GM15510 (cell line): ENCODE results near the gene RNF31.
A peak's percentile ranks its signal among the peaks of the same experiment; 100 is the strongest.

Source experiments
- POLR2A ChIP-seq: IDR thresholded peaks from 3 replicates; pipeline ENCODE4 v1.6.1; 2011; ENCODE audit warnings: borderline replicate concordance; ENCODE audit not compliant: insufficient read length; ENCODE audit errors: extremely low read depth

RNF31 gene

DNA sequence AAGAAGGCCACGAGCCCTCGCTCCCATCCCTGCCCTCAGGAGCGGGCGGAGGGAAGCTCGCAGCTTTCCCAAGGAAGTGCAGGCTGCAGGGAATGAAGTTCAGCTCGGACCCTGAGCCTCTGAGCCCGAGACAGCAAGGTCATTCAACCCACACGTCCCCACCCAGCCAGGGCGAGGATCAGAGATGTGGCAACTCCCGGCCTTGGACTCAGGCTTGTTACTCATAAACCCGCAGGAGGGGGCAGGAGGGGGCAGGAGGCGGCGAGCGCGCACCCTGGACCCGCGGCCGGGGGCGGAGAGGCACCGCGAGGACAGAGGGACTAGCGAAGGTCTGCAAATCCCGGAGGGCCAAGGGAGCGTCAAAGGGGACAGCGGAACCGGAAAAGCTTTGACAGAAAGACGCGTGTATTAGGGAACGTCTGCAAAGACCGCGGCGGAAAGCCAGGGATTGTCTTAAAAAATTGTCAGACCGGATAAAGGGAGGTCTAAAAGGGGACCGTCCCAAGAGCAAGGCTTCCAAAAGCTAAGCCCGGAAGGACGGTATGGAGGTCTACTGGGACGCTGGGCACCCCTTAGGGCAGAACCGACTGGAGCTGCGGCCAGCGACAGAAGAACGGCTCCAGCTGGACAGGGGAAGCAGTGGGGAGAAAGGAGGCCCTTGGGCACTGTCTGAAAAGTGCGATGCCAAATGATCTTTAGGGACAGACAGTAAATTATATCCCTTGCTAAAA lies 33.3 kb upstream of the RNF31 start:
- TF ChIP-seq POLR2A, result peak; percentile 86

DNA sequence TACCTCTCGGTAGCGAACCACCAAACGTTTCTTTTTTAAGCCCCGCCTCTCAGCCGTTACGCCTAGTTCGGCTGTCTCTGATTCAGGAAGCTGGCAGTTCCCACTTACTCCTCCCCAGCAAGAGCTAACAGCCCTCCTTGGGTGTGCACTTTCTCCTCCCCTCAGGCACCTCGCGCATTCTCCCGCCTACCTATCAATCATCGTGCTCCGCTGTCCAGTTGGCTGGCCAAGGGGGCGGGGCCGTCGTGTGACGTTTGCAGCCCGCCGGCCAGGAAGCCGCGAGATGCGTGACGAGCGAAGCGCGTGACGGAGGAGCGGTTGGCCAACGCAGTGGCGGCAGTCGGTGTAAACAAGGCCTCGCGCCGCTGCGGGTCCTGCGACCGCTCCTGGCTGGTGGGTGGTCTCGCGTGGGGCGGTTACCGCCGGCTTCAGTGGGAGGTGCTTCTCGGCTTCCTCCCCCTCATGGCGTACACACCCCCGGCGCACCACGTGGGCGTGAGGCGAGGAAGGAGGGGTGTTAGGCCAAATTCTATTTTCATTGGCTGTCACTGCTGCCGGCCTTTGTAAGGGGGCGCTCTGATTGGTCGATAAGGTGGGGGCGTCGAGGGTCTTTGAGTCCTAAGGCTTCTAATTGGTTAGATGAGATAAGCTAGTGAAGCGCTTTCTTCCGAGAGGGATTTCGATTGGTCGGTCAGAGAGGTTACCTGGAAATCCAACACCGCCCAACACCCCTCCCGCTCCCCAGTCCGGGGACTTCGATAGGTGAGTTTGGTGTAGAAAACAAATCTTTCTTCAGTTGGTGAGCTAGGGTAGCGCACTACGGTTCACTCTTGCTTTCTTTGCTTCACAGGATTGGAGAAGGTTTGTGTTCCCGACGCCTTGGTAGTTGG lies 32.5 kb upstream of the RNF31 start, which contains the start of the genes DCAF11 and NRL:
DCAF11 (plus strand) TSS at position 246 of the 890 bp plus-strand sequence. CDS start 818 bp downstream, outside the sequence.
NRL (minus strand) TSS at position 418 of the 890 bp plus-strand sequence. CDS start 32,101 bp downstream, outside the sequence.
- no peak for TF ChIP-seq POLR2A

DNA sequence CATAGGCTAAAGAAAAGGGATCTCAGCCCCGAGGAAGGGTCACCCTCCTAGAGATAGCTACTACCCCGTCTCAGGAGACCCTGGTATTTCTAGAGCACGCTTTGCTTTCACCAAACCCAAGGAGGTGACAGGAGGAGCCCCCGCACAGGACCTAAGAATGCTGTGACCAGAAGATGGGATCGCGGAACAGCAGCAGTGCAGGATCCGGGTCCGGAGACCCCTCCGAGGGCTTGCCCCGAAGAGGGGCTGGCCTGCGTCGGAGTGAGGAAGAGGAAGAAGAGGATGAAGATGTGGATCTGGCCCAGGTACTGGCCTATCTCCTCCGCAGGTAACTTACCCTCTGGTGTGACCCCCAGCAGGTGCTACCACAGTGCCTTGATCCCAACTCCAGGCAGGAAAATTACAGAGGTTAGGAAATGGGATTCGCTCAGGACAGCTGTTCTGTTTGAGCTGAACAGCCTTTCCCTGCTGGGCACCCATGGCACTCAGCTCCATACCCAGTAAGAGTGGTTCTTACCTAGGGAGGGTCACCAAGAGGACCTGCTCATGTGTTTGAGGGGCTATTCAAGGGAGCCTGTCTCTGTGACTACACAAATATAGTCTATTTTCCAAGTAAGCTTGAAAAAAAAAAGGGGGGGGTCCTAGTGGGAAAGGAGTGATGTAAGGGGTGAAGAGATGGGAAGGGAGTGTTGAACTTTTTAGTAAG lies 31.7 kb upstream of the RNF31 start:
- TF ChIP-seq POLR2A, result no peak

DNA sequence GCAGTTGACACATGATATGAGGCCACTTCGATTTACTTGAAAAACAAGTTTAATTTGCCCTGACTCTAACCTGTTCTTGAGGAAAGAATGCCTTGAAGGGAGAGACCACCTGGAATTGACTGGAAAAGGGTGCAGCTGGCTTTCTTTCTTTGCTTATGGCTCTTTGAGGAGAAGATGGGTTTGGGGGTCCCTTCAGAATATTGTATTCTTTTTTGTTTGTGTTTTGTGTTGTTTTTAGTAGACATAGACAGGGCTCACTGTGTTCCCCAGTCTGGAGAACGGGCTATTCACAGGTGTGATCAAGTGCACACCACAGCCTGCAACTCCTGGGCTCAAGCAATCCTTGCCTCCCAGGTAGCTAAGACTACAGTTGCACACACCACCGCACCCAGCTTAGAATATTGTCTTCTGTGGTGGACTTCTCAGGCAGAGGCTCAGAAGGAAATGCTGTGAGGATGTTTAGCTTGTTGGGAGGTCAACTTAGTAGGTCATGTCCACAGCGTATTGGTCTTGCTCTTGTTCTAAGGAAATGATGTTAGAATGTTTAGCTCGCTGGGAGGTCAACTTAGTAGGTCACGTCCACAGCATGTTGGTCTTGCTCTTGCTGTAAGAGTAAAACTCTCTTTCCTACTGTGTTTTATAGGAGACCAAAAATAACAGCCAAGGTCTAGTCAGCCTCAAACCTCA lies 31.0 kb upstream of the RNF31 start:
- TF ChIP-seq POLR2A, result no peak

DNA sequence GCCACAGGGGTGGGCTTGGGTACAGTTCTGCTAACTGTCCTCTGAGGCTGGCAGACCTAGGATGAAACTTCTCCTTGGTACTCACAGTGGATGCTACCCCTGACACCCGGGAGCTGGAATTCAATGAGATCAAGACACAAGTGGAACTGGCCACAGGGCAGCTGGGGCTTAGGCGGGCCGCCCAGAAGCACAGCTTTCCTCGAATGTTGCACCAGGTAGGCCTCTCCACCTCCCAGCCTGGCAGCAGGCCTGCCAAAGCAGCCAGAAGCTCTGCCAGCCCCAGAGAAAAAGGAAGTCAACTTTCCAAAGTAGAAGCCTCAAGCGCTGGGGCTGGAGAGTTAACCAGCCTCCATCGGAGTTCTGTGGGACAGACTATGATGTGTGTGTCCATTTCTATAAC lies 30.1 kb upstream of the RNF31 start:
- no peak for TF ChIP-seq POLR2A

DNA sequence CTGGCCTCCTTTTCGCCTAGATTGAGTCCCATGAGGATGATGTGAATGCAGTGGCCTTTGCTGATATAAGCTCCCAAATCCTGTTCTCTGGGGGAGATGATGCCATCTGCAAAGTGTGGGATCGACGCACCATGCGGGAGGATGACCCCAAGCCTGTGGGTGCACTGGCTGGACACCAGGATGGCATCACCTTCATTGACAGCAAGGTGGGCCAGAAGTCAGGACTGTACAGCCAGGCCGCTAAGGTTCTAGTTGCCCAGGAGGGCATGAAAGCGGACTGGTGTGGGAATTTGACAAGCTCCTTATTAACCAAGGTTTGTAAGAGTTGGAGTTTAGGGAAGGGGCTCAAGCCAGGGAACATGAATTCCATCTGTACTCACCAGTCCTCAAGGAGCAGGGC lies 27.6 kb upstream of the RNF31 start:
- TF ChIP-seq POLR2A, result no peak

DNA sequence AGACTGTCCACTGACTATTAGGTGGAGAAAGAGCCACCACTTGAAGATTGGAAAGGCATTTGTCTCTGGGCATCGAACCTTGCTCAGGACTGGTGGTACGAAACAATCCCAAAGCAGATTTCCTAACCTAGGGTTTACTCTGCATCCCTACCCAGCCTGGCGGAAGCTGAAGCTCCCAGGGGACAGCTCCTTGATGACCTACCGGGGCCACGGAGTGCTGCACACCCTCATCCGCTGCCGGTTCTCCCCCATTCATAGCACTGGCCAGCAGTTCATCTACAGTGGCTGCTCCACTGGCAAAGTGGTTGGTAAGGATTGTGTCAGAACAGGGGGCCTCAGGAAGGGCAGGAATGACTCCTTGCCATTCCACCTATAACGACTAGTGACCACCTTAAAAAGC lies 26.1 kb upstream of the RNF31 start:
- no peak for TF ChIP-seq POLR2A

DNA sequence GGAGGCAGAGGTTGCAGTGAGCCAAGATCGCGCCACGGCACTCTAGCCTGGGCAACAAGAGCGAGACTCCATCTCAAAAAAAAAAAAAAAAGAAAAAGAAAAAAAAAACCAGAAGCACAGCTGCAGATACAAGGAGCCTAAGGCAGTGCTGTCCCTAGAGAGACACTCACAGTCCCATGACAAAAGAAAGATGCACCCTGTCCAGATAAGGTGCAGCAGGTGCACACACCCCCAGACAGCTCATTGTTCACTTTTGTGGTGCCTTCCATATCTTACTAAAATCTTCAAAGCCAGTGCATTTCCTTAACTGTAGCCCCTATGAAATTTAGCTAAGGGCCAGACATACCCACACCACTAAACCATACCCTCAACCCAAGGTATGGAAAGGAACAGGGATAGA lies 24.9 kb upstream of the RNF31 start:
- TF ChIP-seq POLR2A, result no peak

DNA sequence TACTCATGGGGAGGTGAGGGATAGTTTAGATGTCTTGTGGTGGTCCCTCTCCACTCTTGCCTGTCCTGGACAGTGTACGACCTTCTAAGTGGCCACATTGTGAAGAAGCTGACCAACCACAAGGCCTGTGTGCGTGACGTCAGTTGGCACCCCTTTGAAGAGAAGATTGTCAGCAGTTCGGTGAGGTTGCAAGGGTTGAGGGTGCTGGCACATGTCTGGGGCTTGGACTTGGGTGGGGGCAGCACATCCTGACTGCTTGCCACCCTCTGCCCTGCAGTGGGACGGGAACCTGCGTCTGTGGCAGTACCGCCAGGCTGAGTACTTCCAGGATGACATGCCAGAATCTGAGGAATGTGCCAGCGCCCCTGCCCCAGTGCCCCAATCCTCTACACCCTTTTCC lies 24.4 kb upstream of the RNF31 start:
- TF ChIP-seq POLR2A, result no peak

DNA sequence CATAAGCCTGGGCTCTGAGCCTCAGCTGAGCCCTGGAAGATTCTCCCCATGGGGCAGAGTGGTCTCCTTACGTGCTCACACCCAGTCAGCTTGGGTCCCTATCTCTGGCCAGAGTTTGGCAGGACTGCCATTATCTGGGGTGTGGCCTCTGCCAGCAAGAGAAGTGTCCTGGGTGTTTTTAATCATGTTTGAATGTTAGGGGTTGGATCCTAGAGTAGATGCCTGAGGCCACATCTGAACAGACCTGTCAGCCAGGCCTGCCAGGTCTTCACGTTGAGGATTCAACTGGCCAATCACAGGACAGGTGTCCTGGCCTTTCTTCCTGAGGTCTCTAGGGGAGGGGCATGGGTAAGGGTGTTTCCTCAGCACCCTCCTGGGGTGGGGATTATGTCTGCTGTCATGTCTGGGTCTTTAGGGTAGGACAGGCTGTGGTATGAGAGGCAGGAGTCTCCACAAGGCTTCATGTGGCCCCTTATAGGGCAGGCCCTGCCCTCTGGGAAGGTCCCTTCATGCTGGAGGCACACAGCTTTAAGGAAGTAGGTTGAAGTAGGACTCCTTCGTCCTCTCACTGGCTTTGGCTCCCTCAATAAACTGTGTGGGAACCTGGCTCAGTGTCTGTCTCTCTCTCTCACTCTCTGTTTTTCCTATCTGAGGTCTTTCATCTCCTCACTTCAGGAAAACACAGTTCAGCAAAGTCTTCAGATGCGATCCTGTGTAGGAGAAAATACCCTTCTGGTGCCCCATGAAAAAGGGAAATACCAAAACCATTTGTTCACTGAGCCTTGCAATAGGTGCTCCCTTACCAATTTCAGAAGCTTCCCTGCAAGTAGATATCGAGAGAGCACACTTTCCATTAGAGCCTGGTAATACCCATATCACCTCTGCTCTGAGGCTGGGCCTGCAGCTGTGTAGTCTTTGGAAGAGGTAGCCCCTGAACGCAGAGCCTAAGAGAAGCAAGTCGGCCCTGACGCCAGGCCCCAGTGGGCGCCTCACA lies 23.6 kb upstream of the RNF31 start:
- TF ChIP-seq POLR2A, result no peak

DNA sequence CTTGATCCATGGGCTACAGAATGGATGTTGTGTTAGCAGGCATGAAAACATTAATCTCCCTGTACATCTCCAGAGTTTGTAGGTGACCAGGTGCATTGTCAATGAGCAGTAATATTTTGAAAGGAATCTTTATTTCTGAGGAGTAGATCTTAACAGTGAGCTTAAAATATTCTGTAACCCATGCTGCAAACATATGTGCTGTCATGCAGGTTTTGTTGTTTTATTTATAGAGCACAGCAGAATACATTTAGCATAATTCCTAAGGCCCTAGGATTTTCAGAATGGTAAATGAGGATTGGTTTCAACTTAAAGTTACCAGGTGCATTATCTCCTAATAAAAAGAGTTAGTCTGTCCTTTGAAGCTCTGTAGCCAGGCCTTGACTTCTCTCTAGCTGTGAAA lies 20.4 kb upstream of the RNF31 start:
- no peak for TF ChIP-seq POLR2A

DNA sequence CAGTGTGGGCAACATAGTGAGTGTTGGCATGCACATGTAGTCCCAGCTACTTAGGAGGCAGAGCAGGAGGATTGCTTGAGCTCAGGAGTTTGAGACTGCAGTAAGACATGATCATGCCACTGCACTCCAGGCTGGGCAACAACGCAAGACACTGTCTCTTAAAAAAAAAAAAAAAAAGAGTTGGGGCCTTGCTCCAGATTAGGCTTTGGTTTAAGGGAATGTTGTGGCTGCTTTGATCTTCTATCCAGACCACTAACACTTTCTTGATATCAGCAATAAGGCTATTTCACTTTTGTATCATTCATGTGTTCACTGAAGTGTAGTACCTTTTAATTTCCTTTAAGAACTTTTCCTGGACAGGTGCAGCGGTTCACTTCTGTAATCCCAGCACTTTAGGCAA lies 19.6 kb upstream of the RNF31 start:
- no peak for TF ChIP-seq POLR2A

DNA sequence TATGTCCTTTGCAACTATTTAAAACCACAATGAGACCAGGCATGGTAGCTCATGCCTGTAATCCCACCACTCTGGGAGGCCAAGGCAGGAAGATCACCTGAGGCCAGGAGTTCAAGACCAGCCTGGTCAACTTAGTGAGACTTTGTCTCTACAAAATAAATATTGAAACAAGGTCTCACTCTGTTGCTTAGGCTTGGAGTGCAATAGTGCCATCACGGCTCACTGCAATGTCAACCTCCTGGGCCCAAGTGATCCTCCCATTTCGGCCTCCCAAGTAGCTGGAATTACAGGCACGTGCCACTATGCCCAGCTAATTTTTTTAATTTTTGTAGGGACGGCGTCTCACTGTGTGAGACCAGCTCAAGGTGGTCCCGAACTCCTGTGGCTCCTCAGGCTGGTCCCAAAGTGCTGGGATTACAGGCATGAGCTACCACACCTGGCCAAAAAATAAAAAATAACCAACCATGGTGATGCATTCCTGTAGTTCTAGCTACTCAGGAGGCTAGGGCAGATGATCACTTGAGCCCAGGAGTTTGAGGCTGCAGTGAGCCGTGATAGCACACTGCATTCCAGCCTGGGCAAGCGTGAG lies 17.8 kb upstream of the RNF31 start:
- no peak for TF ChIP-seq POLR2A

DNA sequence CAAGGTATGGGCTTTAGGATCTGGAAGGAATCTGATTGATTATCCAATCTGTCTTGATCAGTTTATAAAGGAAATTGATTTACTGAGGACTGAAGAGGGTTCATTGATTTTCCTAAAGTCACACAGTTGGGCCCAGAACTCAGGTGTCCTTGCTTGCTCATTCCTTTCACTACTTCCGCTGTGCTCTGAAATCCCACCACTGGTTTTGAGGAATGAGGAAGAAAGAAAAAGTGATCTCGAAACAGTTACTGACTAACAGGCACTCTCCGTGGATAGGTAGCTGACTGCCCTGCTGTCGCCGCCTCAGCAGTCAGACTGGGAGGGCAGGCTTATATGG lies 16.9 kb upstream of the RNF31 start, which contains the start of gene FITM1:
FITM1 (plus strand) TSS at position 280 of the 337 bp plus-strand sequence. CDS start 905 bp downstream, outside the sequence.
- TF ChIP-seq POLR2A, result no peak
